Stimulated activated CD4-positive, alpha-beta T cell treated with anti-CD3 and anti-CD28 coated beads, TNF-alpha, amount 100 ng/mL, for 4 hours (primary cell): ENCODE data around the gene SLC22A31.
"Not testable (repeated sequence)": the region's sequence is repeated elsewhere in the genome, so short reads cannot be mapped to it uniquely, and the experiment has no call there.

Experiments
- DNase-seq, 3 experiments: peaks; one replicate each; pipeline ENCODE4 v3.0.0-alpha.2; 2020; ENCODE audit warnings: low read depth in 3 of 3

SLC22A31 gene

DNA sequence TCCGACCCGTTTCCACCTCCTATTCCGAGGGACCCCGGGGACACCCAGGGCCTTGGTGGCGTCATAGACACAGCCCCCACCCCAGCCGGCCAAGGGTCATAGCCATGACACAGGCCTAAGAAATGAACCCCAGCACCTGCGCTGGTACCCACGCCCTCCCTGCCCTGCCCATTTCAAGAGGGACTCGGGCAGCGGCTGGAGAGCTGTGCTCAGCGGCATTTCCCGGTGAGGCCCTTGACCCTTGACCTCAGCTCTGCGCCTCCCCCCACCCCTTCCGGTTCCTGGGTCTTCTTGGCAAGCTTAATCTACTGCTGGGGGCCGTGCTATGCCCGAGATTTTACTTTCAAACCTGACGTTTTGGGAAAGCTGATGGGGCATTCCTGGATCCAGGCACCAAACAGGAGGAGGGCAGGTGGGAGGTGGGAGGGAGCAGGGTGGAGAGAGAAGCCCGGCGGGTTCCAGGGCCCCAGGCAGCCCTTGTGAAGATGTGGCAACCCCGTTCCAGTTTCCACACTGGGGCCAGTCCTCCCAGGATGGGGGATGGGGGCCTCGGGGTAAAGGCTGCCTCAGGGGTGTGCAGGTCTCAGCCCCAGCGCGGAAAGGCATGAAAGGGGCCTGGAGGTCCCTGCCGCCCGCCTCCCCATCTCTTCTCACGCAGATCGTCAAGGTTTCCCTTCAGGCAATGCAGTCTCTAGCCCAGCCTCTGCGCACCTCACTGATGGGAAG lies at the start of gene SLC22A31:
Gene SLC22A31 (minus strand): TSS at position 414 of the 726 bp plus-strand sequence. CDS start 36 bp downstream, at position 378.
- DNase-seq: no peak

DNA sequence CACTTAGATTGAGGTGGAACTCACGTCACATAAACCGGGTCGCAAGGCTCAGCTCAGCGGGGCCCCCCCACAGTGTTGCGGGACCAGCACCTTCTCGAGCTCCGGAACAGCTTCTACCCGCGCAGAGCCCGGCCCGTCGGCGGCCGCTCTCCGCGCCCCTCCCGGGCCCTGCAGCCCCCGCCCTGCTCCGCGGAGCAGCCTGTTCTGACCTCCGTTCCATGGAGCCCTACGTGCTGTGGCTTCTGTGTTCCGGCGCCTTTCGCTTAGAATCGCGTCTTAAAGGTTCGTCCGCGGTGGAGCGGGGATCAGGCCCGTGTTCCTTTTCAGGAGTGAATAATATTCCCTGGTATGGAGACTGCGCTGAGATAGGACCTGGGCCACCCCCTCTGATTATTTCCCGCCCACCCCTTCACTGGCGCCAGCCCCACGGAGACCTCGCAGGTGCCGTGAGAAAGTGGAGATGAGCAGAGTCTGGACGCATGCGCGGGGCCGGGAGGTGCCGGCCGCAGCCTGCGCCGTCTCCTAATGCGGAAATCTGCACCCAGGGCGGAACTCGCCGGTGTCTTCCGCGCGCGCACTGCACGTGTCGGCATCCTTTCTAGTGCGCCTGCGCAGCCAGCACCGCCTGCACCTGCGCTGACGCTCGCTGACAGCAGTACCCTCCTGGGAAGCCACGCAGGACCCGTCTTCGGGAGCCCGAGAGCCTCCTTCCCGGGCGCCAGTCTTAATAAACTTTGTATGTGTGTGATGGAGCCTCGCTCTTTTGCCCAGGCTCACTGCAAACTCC lies 48.1 kb upstream of the SLC22A31 start:
- DNase-seq: no peak

DNA sequence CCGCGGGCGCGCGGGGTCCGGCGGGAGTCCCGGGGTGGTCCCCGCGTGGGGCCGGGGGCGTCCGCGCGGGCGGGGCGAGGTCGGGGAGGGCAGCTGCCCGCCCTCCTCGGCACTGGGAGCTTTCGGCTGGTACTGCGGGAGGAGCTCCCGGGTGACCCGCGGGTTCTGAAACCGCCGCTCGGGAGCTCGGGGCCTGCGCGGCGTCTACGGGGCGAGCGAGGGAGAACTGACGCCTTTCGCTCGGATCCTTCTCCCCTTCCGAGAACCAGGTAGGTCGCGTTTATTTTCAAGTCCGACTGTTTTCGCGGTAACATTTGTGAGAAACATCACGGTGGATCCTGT lies 47.4 kb upstream of the SLC22A31 start:
- DNase-seq: not testable (repeated sequence)

DNA sequence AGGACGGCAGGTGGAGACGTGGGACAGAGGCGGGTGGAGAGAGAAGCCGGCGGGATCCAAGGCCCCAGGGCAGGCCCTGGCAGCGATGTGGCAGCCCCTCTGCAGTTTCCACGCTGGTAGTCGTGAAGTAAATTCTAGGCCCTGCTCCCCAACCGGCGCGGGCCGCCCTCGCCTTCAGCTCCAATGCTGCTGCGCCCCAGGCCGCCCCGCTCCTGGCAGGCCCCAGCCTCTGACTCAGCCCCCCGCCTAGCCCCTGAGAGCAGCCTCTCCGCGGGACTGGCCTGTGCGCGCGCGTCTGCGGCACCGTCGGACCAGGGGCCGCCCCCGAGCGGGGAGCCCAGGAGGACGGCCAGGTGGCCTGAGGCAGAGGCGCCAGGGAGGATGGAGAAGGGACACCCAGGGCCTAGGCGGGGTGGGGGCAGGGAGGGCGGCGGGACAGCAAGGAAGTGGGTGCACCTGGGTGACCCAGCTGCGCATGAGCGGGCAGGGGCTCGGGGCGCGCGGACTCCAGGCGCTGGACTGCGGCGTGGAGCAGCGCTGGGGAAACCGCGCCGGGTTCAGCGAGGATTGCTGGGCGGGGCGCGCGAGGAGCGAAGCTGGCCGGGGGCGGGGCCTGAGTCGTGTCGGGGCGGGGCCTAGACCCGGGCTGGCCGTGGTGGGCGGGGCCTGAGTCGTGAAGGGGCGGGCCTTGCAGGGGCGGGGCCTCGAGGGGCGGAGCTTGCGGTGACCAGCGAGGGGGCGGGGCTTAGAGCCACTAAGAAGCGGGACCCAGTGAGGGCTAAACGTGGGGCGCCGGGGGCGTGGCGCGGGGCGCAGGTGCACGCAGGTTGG lies 46.8 kb upstream of the SLC22A31 start:
- peak; percentile 94 to 99 (median 97) for DNase-seq

DNA sequence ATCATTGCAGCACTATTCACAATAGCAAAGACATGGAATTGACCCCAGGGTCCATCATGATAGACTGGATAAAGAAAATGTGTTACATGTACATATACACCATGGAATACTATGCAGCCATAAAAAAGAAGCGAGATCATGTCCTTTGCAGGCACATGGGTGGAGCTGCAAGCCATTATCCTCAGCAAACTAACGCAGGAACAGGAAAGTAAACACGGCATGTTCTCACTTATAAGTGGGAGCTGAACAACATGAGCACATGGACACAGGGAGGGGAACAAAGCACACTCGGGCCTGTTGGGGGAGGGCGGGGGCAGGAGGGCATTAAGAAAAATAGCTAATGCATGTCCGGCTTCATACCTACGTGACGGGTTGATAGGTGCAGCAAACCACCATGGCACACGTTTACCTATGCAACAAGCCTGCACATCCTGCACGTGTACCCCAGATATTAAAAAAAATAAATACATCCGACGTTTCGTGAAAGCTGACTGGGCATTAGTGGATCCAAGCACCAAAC lies 46.1 kb upstream of the SLC22A31 start:
- DNase-seq: no peak

DNA sequence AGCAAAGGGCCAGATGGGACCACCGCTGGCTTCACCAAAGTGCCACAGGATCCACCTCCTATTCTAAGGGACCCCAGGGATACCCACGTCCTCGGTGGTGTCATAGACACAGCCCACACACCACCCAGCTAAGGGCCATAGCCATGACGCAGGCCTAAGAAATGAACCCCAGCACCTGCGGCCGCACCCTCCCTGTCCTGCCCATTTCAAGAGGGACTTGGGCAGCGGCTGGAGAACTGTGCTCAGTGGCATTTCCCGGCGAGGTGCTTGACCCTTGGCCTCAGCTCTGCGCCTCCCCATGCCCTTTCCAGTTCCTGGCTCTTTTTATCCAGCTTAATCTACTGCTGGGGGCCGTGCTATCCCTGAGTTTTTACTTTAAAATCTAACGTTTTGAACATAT lies 44.4 kb upstream of the SLC22A31 start:
- no peak for DNase-seq

DNA sequence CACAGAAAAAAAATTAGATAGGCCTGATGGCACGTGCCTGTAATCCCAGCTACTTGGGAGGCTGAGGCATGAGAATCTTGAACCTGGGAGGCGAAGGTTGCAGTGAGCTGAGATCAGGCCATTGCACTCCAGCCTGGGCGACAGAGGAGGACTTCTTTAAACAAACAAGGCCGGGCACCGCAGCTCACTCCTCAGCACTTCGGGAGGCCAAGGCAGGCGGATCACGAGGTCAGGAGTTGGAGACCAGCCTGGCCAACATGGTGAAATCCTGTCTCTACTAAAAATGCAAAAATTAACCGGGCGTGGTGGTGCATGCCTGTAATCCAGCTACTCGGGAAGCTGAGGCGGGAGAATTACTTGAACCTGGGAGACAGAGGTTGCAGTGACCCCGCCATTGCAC lies 43.9 kb upstream of the SLC22A31 start:
- not testable (repeated sequence) for DNase-seq

DNA sequence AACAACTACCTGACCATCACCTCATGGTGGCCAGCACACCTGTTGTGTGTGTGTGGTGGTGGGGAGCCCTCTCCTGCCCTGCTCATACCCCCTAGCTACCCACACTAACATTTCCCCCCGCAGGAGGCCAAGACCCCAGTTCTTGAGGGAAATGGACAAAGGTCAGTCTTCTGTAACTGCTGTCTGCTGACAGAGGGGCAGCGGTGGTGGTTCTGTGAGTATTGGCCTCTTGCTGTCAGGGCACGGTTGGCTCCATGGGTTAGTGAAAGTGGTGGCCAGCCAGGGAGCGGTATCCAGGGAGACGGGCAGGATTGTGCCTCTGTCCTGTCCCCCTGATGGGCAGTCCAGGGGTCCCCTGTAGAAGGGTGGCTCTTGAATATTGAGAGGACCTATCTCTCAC lies 43.3 kb upstream of the SLC22A31 start:
- DNase-seq: no peak

DNA sequence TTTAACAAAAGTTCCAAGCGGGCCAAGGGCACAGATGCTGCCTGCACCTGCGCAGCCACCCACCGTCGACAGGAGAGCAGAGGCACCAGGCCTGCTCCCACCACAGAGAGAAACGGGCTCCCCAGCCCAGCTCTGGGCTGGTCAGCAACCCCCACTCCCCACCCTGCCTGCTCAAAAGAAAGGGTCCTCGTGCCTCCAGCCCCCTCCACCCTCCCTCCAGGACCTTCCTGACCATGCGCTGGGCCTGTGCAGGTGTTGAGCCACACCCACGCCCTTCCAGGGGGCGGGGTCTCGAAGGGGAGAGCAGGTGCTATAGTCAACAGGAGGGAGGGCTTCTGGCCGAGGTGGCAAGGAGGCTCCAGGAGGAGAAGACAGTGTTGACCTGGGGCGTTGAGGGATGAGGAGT lies 42.5 kb upstream of the SLC22A31 start:
- DNase-seq: no peak

DNA sequence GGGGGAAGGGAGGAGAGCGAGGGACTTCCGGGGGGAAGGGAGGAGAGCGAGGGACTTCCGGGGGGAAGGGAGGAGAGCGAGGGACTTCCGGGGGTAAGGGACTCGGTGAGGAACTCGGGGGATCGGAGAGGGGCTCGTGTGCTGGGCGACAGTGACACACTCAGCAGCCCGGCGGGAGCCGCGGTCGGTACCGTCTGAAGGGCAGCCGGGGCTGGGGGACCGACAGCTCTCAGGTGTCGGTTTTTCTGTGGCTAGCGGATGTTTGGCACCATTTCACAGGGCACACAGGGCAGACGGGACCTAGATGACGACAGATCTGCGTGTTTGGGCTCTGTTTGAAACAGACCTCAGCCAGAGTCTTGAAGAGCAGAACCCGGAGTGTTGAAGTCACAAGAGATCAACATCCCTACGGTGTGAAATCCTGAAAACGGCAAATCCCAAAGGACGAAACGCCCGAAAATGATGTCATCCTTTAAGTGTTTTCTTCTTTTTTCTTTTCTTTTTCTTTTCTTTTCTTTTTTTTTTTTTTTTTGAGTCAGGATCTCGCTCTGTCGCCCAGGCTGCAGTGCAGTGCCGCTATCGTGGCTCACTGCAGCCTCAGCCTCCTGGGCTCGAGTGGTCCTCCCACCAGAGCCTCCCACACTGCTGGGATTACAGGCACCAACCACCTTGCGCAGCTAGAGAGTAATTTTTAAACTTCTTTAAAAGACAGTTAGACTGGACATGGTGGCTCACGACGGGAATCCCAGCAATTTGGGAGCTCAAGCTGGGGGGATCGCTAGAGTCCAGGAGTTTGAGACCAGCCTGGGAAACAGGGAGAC lies 41.1 kb upstream of the SLC22A31 start:
- peak; percentile 53 to 62 (median 59) for DNase-seq

DNA sequence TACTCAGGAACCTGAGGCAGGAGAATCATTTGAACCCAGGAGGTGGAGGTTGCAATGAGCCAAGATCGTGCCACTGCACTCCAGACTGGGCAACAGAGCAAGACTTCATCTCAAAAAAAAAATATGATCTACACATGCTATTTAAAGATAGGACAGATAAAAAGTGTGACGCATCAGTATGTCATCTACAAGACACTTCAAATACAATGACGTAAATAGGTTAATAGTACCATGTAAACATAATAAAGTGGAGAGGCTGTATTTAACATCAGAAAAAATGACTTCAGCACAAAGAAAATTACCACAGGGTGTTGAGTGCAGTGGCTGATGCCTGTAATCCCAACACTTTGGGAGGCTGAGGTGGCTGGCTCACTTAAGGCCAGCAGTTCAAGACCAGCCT lies 37.4 kb upstream of the SLC22A31 start:
- no peak for DNase-seq

DNA sequence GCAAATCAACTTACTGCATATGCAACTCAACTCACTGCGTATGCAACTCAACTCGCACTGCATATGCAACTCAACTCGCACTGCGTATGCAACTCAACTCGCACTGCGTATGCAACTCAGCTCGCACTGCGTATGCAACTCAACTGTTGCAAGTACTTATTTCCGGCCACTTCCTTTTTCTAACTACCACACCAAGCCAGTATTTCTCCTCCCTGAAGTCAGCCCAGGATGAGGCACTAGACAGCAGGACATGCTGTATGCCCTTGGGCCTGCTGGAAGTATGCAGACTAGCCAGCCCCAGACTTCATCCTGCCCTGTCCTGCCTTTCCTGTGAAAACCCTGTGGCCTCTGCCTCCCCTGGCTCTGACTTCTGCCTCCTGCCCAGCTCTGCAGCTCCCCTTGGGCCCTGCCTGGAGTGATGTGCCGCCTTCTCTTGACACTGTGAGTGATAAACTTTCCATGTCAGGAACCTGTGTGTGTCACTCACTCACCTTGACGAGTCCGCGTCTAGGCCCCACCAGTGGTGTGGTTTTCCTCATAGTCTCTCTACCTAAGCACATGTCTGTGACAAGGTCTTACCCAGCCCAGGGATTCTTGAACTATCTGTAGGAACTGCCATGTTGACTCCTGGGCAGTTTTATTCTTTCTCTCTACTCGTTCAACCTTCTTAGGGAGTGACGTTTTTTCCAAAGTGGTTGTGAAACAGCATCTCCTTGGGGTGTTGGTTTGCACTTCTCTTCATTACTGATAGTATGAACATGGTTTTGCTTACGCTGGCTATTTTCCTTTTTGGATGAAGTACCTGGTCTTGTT lies 33.5 kb upstream of the SLC22A31 start:
- DNase-seq: no peak

DNA sequence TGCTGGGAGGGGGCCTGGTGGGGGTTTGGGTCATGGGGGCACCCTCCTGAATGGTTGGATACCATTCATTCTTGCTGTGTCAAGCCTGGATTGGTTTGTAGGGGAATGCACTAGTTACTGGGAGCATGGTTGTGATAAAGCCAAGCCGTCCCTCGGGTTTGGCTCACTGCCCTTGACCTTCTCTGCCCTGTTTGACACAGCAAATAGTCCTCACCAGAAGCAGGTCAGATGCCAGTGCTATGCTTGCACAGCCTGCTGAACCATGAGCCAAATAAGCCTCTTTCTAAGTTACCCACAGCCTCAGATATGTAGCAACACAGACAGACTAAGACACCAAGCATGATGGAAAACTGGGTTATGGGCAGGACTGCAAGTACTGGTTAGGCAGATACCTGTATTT lies 31.8 kb upstream of the SLC22A31 start:
- DNase-seq: no peak

DNA sequence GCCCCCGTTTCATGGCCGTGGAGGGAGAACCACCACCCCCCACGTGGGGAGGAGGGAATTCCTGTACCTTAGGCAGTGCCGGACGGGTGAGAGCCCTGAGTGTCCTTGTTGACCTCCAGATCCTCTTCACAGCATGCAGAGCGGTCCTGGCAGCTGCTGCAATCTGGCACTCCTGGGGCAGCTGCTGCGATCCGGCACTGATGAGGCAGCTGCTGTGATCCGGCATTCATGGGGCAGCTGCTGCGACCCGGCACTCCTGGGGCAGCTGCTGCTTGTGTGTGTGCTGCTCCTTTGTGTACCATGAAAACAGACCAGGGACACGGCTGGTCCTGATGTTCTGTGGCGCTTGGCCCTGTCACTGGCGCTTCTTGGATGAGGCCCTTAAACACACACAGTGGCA lies 29.9 kb upstream of the SLC22A31 start:
- DNase-seq: no peak

DNA sequence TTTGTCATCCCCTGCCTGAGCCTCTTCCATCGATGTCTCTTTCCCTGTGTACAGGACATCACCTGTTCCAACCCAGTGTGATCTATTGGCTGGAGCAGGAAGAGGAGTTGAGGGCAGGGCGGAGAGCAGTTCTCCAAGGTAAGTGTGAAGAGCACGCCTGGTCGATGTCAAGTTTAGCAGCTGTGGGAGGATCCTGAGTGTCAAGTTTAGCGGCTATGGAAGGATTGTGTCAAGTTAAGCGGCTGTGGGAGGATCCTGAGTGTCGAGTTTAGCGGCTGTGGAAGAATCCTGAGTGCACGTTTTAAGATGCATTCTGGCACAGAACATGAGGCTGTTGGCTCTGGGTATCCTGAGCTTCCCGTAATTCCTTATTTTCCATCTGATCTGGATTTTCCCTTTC lies 24.3 kb upstream of the SLC22A31 start:
- no peak for DNase-seq

DNA sequence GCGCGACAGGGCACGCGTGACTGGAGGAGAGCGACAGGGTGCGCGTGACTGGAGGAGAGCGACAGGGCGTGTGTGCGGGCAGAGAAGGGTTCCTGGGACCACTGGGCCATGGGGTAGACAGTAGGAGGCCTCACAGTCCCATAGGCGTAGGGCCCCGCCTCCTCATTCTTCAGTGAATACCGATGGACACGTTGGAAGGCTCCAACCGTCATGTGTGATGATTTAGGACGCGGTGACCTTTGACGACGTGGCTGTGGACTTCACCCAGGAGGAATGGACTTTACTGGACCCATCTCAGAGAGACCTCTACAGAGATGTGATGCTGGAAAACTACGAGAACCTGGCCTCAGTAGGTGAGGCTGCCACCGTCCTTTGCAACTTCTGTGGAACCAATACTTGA lies 22.6 kb upstream of the SLC22A31 start:
- DNase-seq: no peak

DNA sequence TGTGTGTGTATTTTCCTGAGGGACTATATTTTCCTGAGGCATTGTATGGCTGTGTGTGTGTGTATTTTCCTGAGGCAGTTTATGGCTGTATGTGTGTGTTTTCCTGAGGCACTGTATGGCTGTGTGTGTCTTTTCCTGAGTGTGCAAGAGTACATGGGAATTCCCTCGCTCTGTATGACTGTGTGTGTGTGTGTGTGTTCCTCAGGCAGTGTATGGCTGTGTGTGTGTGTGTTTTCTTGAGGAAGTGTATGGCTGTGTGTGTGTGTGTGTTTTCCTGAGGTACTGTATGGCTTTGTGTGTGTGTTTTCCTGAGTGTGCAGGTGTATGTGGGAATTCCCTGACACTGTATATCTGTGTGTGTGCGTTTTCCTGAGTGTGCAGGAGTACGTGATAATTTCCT lies 21.3 kb upstream of the SLC22A31 start:
- no peak for DNase-seq

DNA sequence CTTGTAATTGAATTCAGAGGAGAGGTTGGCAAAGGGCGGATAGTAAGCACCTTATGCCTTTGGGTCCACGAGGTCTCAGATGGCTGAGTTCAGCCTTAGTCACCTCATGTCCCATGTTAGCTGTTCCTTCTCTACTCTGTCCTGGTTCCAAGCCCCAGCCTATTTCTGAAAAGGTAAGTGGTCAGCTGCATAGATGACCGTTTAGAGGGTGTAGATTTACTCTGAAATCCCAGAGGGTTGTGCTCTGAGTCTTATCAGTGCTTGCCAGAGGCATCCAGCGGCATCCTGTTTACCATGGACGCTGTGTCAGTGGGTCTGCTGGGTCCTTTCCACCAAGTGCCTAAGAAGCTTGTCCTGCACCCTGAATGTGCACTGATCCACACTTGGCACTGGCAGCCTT lies 19.0 kb upstream of the SLC22A31 start:
- DNase-seq: no peak

DNA sequence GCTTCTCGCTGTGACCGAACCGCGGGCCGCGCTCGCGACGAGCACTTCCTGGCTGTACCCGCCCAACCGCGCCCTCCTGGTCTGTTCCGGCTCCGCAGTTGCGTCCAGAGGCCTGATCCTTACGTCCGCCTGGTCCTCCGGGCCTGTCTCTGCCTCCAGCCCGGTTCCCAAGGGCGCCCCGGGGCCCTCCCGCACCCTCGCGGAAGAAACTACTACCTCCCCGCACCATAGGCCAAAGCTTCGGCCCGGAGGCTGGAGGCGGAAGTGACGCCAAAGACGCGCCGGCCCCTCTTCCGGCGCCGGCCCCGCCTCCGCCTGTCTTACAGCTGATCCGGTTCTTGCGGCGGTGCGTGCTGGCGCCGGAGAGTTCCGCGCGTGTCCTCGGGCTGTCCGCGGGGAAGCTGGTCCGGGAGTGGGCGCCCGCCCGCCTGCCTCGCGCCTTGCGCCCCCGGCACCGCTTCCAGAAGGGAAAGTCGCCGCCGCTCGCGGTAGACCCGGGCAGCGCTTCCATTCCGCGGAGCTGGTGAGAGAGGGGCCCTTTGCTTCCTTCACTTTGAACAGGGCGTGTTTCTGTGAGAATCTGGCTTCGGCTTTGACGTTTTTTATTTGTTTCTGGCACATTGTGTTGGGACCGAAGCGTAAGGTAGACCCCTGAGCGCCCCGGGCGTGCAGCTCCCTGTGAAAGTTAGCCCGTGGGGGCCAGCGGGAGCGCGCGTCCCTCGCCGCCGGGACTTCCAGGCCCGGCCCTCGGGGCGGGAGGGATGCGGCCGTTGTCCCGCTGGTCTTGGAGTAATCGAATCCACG lies 17.3 kb upstream of the SLC22A31 start, which contains the start of gene ZNF778:
Gene ZNF778 (plus strand): TSS at position 316 of the 804 bp plus-strand sequence. CDS start 3,425 bp downstream, outside the sequence.
- DNase-seq: peak; percentile 56 to 61 (median 59)

DNA sequence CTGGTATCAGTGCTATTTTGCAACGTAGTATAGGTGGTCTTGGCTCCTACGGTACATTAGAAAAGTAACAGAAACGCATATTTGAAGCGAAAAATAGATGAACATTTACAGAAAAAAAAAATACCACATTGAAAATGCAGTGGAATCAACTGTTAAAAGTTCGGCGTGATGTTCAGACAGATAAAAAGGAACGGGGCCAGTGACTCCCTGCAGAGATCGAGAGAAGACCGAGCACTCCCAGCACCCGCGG lies 16.7 kb upstream of the SLC22A31 start:
- no peak for DNase-seq
